ENCODE data around the gene LAMTOR2.

Gene LAMTOR2

GRCh38 chr1:156079762-156080161 lies 25.2 kb downstream of the LAMTOR2 start:
- peak overlapping the region; percentile 86 for H3K4me3 ChIP-seq (ENCODE audit: low read depth, low read length)
- in situ Hi-C loops (cut with HindIII; ENCODE audit: low sequenced_read_pairs) = no loop called here
- DNase-seq (ENCODE audit: low read depth, low spot score) = no peak
- TF ChIP-seq CTCF (IDR thresholded peaks at IDR 0.05; ENCODE audit: low read depth, low read length) = no peak

- H3K4me3 ChIP-seq (ENCODE audit: low read depth, low read length) = peak overlapping the region; percentile 86
- in situ Hi-C loops (cut with HindIII; ENCODE audit: low sequenced_read_pairs) = no loop called here
- no peak for TF ChIP-seq CTCF (IDR thresholded peaks at IDR 0.05; ENCODE audit: low read depth, low read length)
- no peak for DNase-seq (ENCODE audit: low read depth, low spot score)
These were observed 25.8 kb downstream of the LAMTOR2 start for GRCh38 chr1:156080241-156080862.

- DNase-seq (ENCODE audit: low read depth, low spot score) = no peak
- peak overlapping the region; percentile 86 for H3K4me3 ChIP-seq (ENCODE audit: low read depth, low read length)
- in situ Hi-C loops (cut with HindIII; ENCODE audit: low sequenced_read_pairs) = no loop called here
- TF ChIP-seq CTCF (IDR thresholded peaks at IDR 0.05; ENCODE audit: low read depth, low read length) = no peak
These were observed 26.2 kb downstream of the LAMTOR2 start for GRCh38 chr1:156080863-156081179.

- no peak for DNase-seq (ENCODE audit: low read depth, low spot score)
- in situ Hi-C loops (cut with HindIII; ENCODE audit: low sequenced_read_pairs) = no loop called here
- peak overlapping the region; percentile 86 for H3K4me3 ChIP-seq (ENCODE audit: low read depth, low read length)
- no peak for TF ChIP-seq CTCF (IDR thresholded peaks at IDR 0.05; ENCODE audit: low read depth, low read length)
These were observed 26.8 kb downstream of the LAMTOR2 start for GRCh38 chr1:156081180-156081916.

- no peak for DNase-seq (ENCODE audit: low read depth, low spot score)
- in situ Hi-C loops (cut with HindIII; ENCODE audit: low sequenced_read_pairs) = no loop called here
- peak overlapping the region; percentile 86 for H3K4me3 ChIP-seq (ENCODE audit: low read depth, low read length)
These were observed 27.3 kb downstream of the LAMTOR2 start for GRCh38 chr1:156081917-156082308.

More at GRCh38 chr1:156081917-156082308, 27.3 kb downstream of the LAMTOR2 start:
- no peak for TF ChIP-seq CTCF (IDR thresholded peaks at IDR 0.05; ENCODE audit: low read depth, low read length)
